Stimulated activated CD4-positive, alpha-beta T cell treated with anti-CD3 and anti-CD28 coated beads, Interleukin-2, amount 100 ng/mL, for 24 hours (primary cell): ENCODE data around the gene NPB.

Source experiments
- DNase-seq, 2 donors: peaks; one replicate each; pipeline ENCODE4 v3.0.0-alpha.2; 2020

NPB gene

DNA sequence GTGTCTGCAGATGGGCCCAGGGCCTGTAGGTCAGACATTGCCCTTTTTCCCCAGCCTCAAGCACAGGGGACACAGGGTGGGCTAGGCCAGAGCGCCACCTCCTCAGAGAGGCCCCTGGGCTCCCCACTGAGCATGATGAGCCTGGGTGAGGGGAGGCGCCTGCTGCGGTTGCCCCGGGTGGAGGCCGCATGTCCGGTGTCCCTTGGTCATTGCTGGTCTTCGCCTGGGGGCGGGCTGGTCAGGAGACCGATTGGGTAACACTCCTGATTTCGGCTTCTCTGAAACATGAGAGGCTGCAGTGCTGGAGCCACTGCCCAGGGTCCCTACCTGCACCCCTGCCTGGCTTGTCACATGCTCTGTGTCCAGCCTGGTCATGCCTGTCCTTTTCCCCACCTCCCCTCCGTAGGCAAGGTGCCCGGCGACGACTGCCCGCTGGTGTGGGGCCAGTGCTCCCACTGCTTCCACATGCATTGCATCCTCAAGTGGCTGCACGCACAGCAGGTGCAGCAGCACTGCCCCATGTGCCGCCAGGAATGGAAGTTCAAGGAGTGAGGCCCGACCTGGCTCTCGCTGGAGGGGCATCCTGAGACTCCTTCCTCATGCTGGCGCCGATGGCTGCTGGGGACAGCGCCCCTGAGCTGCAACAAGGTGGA, 2.4 kb upstream of the NPB start:
- no peak for DNase-seq

DNA sequence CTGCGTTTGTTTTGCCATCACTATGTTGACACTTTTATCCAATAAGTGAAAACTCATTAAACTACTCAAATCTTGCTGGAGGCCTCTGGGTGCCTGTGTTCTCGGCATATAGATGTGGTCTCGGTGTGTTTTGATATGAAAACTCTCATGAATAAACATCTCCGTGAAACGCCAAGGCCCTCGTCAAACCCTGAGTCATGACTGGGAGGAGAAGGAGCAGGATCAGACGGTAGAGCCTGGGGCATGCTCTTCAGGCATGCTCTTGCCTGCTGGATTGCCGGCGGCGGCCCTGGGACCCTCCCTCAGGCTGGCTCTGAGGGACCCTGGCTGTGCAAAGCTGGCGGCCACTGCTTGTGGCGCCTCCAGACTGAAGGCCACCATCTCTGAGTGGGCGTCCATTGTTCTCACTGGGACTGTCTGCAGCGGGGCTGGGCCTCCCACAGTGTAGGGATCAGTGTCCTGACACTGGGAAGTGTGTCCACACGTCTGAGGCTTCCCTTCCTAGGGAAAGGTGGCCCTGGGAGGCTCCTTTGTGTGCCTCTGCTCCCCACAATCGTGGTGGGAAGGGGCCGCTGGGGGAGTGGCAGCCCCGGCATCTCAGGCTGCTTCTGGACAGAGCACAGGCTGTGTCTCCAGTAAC, 1.7 kb upstream of the NPB start:
- no peak for DNase-seq

DNA sequence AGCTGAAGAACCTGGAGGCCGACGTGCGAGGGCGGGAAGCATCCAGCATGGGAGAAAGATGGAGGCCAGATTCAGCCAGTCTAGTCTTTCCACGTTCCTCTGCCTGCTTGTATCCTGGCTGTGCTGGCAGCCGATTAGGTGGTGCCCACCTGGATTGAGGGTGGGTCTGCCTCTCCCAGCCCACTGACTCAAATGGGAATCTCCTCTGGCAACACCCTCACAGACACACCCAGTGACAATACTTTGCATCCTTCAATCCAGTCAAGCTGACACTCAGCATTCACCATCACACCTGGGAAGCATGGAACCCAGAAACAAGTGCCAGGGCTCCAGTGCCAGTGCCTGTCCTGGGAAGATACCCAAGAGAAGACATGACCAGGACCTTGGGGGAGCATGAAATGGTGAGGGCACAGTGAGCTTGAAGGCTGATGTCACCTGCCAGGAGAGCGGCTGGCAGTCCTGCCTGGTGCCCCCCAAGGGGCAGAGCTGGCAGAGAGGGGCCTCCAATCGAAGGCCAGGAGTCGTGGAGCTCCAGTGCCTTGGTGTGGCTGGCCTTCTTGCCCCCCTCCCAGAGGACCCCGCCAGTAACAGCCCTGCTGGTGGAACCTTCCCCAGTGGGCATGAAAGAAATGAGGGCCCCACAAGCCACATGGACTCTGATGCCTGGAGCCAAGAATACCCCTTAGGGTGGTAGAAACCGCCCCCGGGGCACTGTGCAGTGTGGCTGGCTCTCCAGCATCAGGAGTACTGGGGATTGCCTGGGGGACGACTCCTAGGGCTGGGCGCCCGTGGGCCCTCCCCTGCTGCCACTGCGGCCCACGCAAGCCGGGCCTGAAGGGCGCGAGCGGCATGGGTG, 643 bp upstream of the NPB start:
- no peak for DNase-seq

DNA sequence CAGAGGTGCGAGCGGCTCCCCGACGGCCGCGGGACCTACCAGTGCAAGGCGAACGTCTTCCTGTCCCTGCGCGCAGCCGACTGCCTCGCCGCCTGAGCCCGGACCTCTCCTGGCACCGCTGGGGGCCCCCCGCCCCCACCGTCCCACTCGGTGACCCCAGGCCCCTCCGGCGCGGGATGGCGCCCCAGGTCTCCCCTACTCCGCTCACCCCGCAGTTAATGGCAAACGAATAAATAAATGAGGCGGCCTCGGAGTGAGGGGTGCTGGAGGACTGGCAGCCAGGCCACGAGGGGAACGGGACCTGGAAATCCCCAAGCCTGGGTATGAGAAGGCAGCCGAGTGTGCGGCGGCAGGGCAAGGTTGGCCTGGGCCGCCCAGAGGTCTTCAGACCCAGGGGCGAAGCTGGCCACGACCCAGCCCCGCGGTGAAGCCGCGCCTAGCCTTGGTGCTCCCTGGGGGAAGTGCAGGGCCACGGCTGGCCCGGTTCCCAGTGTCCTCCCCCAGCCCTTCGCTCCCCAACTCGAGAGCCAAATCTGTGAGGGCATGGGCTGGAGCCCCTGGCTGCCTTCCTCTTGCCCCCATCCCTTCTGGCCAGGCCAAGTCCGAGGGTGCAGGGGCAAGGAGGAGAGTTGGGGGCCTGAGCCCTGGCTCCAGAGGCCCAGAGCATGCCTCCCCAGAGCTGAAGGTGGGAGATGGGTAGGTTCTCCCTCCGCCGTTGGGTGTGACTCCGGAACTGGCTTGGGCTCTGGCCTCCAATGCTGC, 796 bp downstream of the NPB start:
- DNase-seq: no peak

DNA sequence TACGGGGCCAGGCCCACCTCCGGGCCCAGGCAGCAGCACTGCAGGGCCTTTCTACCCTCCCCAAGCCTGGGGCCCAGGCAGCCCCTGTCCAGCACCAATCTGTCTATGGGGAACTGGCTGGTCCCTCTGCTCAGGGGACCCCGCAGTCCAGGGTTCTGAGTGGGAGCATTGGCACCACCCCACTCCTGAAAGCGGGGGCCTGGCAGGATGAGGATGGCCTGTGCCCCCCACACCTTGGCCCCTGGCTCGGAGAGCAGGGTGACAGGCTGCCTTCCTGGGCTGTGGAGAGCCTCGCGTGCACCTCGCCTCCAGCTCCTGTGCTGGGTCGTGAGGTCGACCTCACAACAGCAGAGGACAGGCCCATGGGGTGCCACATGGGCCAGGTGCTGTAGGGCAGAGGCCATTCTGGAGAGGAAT, 1.4 kb downstream of the NPB start:
- no peak for DNase-seq

DNA sequence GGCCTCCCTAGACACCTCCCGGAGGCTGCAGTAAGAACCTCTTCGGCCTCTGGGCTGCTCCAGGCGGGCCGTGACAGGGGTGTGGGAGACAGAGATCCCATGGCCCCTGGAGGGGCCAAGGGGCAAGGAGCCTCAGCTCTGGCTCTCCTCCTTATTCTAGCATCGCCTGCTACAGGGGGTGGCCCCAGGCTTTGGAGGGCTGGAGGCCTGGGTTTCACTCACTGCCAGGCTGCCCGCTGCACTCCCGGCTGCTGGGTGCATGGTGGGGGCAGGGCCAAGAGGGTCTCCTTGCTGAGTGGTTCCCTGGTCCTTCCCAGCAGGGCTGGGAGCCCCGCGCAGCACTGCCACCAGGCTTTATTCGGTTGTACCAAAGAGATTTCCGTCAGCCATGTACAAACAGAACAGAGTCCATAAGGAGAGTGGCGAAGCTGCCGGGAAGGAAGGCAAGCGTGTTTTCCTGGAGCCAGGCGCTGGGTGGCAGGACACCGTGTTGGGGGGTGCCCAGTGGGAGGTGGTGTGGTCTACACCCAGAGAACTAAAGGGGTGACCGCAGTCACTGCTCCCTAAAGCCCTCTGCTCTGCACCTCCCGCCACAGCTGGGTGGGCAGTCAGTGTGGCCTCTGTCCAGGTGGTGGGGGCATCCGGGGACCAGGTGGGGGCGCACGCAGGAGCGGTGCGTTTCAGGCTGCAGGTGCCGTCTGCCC, 2.0 kb downstream of the NPB start:
- DNase-seq: no peak

DNA sequence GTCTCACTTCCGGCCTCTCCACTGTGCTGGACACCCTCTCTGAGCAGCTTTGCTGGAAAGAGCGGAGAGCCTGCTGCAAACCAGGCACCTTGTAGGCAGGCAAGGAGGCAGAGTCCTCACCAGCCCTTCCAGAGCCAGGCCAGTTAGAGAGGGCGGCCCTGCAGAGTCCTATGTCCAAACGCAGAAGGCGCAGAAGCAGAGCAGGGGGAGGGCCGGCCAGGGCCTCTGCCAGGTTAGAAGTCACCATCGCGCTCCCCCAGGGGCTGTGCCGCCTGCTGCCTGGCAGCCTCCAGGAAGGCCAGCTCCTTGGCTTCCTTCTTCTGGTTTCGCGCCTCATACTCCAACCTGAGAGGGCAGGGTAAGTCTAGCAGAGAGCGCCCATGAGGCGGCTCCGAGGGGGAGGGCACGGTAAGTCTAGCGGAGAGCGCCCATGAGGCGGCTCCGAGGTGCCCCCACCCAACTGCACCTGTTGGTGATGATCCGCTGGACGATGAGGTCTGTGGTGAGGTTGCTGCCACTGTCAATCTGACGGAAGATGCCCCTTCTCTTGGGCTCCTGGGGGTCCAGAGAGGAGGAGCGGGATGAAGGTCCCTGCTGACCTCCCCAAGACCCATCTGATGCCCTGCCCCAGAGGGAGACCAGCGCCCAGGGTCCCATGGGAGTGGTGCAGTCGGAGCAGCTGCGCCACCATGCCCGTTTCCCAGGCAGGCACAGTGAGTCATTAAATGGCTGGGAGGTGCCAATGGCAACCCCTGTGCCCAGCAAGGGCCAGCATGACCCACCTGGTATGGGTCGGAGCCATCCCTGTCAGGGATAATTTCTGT, 2.8 kb downstream of the NPB start:
- no peak for DNase-seq

DNA sequence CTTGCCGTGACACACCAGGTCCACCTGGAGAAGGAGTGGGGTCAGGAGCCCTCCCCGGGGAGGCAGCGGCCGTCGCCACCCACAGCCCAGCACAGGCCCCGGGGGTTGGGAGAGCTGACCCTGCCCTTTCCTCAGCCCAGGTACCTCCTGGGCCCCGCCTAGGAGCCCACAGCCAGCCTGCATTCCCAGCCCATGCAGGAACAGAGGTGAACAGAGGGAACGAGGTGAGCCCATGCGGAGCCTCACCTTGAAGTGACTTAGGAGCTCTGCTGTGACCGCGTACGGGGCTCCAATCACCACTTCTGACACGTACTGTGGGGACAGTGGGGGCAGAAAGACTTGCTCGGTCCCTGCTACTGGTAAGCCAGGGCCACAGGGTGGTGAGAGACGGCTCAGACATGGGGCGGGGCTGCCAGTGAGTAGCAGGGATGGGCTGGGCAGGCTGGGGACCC, 3.4 kb downstream of the NPB start:
- DNase-seq: no peak

DNA sequence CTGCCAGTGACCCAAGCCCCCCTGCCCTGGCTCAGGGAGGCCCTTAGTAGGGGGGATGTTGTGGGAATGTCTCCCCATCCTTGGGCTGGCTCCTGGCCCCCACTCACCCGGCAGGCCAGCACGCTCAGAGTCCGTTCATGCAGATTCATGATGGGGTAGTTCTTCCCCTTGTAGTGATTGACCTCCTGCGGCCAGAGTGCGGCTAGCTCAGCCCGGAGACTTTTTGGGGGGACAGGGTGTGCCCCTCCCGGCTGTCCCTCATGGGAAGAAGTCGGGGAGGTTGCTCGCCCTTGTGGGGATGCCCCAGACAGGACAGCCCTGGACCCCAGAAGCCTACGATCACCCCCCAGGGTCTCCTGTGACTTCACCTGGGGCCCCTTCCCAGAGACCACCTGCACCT, 4.0 kb downstream of the NPB start:
- no peak for DNase-seq

DNA sequence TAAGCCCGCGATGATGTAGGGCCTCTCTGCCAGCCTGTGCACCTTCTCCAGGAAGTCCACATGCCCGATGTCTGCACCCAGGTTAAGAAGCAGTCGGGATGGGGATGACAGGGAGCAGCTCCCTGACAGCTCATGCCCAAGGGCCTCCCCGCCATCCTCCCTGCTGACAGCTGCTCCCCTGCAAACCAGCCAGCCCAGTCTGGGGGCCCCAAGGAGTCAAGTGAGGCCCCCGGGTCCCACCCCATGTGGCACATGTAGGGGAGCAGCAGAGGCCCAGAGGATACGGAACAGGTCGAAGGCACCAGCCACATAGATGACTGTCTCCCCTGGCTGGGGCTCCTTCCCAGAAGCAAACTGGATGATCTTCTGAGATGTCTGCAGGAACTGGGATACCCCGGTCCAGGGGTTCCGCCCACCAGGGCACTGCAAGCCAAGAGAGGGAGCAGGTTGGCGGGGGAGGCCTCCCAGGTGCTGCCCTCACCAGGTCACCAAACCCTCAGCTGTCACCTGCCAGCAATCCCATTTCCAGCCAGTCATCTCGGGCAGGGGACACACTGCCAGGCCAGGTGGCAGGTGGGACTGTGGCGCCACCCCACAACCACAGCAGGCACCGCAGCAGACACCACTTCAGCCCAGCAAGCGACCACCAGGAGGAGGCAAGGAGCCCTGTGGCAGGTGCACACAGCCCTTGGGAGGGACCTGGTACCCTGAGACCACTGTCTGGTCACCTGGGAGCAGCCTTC, 4.6 kb downstream of the NPB start:
- DNase-seq: no peak

DNA sequence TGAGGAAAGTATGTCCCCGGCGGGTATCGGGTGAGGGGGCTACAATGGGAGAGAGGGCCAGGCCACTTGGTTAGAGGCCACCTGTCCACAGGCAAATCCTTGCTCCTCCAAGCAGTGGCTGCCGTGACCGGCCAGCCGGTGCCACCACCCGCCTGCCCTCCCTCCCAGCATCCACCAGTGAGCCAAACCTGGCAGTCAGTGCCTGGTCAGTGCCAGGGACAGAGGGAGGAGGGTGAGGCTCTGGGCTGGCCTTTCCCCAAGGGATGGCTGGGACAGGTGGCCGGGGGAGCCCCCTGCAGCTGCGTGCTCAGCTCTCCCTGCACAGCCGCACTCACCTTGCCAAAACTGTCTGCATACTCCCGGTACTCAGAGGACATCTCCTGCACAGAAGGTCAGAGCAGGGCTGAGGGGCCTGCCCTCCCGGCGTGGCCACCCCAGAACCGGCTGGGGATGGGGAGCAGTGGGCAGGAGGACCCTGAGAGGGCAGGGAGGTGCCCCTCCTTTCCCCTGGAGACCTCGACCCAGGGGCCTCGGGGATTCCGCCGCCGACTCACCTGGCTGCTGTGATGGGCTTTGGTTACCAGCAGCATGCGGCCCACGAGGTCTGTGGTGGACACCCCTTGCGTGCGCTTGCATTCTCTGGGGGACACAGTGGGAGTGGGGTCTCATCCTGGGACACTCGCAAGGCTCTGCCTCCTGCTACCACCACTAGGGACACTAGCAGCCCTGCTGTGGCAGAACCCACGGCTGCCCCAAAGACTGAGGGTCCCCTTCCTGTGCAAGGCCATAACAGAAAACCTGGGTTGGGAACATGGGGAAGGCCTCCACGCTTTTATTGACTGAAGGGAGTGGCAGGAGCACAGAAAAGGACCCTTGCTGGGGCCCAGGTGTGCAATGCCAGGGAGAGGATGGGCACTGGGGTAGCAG, 5.4 kb downstream of the NPB start:
- no peak for DNase-seq

DNA sequence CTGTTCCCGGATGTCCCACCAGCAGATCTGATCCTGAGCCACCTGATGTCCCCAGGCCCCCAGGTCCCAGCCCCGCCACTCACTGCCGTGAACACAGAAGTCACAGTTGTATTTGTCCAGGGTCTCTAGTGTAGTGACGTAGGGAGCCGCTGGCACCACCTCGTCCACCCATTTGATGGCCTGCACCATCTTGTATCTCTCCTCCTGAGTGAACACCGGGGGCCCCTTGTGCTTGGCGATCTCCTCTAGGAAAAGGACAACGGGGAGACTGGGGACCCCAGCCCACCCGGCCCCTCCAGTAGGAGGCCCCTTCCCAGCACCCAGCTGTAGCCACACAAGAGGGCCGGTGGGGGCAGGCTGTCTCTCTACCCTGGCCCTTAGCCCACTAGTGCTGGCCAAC, 6.8 kb downstream of the NPB start:
- no peak for DNase-seq

DNA sequence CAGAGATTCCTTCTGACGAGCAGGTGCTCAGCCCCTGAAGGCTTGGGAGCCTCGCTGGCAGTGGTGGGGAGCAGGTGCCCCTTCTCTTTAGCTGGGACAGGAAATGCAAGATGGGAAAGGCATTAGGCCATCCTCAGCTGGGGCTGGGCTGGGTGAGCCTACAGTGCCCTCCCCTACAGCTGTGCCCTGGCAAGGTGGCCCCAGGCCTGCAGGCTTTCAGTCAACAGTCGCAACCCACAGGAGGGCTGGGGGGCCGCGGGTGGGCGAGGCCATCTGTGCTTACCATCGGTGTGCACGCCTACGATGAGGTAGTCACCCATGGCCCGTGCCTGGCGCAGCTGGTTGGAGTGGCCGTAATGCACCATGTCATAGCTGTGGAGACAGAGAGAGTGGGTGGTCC, 7.2 kb downstream of the NPB start:
- DNase-seq: no peak

DNA sequence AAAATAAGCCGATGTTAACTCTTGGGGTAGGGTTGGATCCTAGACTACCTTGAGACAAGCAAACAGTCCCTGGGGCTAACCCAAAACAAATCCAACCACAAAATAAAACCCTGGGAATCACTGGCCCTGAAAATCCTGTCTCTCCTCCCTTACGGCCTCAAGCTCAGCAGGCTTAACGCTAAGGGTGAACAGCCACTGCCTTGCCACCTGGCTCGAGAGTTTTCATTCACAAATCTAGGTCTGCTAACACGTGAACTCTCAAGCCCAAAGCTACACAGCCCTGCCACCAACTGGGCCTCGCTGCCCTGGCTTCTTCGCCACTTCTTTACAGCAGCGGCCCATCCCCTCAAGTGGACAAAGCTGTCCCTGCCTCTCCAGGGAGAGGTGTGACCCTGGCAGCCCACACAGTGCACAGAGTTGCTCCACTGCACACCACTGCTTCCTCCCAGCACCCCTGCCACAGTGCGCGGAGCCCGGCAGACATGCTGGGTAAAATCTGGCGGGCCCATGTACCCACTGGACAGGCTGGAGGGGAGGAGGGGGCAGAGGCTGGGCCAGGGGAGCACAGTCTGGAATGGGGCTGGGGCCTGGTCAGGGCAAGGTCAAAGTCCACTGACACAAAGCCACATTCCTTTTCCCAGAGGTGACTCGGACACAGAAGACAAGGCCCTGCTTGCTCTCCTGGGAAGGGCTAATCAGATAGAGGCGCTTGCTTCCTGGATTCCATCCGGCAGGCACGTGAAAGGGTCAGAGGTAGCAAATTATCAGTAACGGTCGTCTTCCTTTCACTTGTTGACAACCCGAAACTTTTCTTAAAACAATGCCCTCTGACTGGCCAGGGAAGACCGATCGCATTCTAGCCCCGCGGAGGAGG, 8.2 kb downstream of the NPB start:
- no peak for DNase-seq

DNA sequence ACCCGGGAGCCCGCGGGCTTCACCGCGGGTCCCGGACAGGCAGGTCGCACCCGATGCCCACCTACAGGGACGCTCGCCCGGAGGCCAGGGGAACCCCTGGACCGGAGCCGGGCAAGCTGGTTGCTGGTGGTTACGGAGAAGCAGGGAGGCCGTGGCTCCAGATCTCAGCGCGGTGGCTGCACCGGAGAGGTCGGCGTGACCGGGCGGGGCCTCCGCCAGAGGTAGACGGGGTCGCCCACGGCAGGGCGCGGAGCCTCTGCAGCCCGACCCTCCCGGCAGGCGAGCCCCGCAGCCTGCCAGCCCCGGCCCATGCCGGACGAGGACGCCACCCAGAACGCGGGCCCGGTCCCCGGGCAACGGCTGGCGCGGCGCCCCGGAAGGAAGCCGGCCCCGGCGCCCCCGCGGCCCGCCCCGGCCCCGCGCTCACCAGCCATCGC, 8.8 kb downstream of the NPB start:
- DNase-seq: no peak

DNA sequence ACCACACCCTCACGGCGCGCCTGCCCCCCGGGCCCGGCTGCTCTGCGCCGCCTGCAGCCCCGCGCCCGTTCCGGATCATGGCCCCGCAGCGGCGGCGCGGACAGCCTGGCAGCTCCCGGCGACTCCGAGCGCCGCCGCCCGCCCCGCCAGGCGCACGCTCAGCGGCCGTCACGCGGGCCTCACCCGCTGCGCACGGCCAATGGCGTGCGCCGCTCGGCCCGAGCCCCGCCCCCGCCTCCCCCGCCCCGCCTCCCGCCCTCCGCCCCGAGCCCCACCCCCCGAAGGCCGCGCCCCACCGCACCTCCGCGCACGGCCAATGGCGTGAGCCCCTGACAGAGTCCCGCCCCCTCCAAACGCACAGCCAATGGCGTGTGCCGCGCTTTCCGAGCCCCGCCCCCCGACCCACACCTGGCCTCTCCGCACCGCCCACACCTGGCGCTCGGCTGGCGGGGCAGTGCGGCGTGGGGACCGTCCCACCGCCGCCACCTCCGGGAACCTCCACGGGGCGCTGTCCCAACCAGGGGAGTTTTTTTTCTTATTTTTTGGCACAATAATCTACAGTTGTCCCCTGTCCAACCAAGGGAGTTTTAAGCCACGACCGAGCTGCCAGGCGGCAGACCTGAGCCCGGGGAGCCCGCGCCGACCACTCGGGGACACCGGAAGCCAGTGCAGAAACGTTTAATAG, 9.4 kb downstream of the NPB start, which contains the start of gene PCYT2:
PCYT2 (minus strand) TSS at position 123 of the 685 bp plus-strand sequence; CDS start at position 79, 44 bp downstream.
- DNase-seq: peak; percentile 93 to 95

DNA sequence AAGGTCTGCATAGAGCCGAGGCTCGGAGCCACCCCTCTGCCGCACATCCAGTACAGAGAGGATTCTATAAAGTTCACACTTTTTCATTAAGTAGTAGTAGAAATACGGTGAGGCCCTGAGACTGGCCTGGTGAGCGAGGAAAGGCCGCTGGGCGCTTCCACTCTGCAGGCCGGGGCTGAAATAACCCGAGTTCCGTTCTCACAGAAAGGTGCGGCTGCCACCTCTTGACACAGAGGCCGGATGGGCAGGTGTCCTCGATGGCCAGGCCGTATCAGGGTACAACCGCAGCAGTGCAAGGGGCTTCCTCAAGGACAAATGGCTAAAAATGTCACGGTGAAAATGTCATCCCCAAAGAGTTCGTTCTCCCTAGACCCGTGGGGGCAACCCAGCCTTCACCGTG, 9.9 kb downstream of the NPB start:
- no peak for DNase-seq
